Small intestine (tissue), 7 donors: ENCODE measurements around the gene TBC1D16. TPM values are rescaled to one million over a fixed set of nuclear protein-coding genes. Genes with fewer than 3 reads are reported as not detected.

Experiments
- DNase-seq, 2 donors: peaks; one replicate each; pipeline versions ENCODE4 v3.0.0 to v3.0.0-alpha.2; 2013
- FAIRE-seq: peaks from 2 replicates; lab custom pipeline; 2012; peaks lifted over from hg19 to GRCh38; lab: Jason Lieb, UNC
- H3K27ac ChIP-seq, 3 donors: one replicate each; pipeline ENCODE4 v1.5.1; 2013; ENCODE audit warnings: low read length in 2 of 3, mild to moderate bottlenecking in 2 of 3, control low read depth in 1 of 3, inconsistent platforms in 1 of 3, low read depth in 1 of 3, moderate library complexity in 1 of 3
- H3K27me3 ChIP-seq, 3 donors: one replicate each; pipeline ENCODE4 v1.6.1; 2013; ENCODE audit warnings: low read length in 3 of 3, inconsistent platforms in 1 of 3; ENCODE audit not compliant: control insufficient read depth in 3 of 3, insufficient read depth in 3 of 3
- H3K36me3 ChIP-seq, 3 donors: one replicate each; pipeline ENCODE4 v1.6.1; 2013; ENCODE audit warnings: low read length in 3 of 3, inconsistent platforms in 1 of 3, low read depth in 1 of 3, mild to moderate bottlenecking in 1 of 3, moderate library complexity in 1 of 3; ENCODE audit not compliant: control insufficient read depth in 3 of 3, insufficient read depth in 2 of 3
- H3K4me1 ChIP-seq, 3 donors: one replicate each; pipeline ENCODE4 v1.6.1; 2013; ENCODE audit warnings: low read length in 2 of 3, inconsistent platforms in 1 of 3, low read depth in 1 of 3, mild to moderate bottlenecking in 1 of 3, moderate library complexity in 1 of 3; ENCODE audit not compliant: control insufficient read depth in 3 of 3, insufficient read depth in 2 of 3
- H3K4me3 ChIP-seq, 3 donors: one replicate each; pipeline ENCODE4 v1.5.1; 2013; ENCODE audit warnings: low read length in 3 of 3, control low read depth in 1 of 3, inconsistent platforms in 1 of 3, low read depth in 1 of 3, mild to moderate bottlenecking in 1 of 3, moderate library complexity in 1 of 3
- H3K9me3 ChIP-seq, 2 donors: one replicate each; pipeline ENCODE4 v1.6.1; 2013; ENCODE audit warnings: low read depth in 1 of 2, low read length in 1 of 2; ENCODE audit not compliant: control insufficient read depth in 2 of 2, insufficient read depth in 1 of 2
- WGBS, 3 donors: extraction: QIAGEN DNeasy Blood & Tissue Kit; methylation state at CpG; one replicate each; pipeline ENCODE4 v1.1.7; 2013; 5-methylcytosine and 5-hydroxymethylcytosine counted together
- polyA plus RNA-seq, 4 donors: library from polyadenylated mRNA; stranded (reverse) in 3 of 4; unstranded in 1 of 4; fragments of 200-250 nt in 3 of 4; fragments of 120-200 nt in 1 of 4; gene quantifications; one replicate each; pipeline versions ENCODE4 v1.2.1 to v1.2.3, GENCODE V29; 2013
- donor health status: healthy with polysubstance abuse.
- donor health status: control.
- donor health status: control.
- donor health status: Bipolar disorder and iron deficiency.
- donor health status: healthy.

Gene TBC1D16
- polyA plus RNA-seq, 4 donors, result 1.6 to 30.6 (median 15.2) TPM

DNA sequence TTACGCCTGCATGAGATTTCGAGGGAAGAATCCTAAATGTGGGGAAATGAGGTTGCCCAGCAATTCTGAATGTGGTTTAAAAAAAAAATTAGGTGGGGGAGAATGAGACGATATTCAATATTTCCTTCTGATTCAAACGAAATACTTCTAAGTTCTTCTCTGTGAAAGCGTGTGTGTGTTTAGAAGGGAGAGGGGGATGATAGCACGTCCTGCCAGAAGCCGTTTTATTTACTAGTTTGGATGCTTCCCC lies 47.8 kb downstream of the TBC1D16 start:
- FAIRE-seq (no peak), DNase-seq (no peak)
- Histone ChIP-seq H3K4me3 (no peak overlapping the region), H3K36me3 (peaks cover 0 to 36% (median 0%) of the 10 kb centered on the region in 3 donors), H3K27ac (peak overlapping the region; percentile 63 to 92 (median 69)), H3K27me3 (no peaks in the 10 kb centered on the region), H3K4me1 (peaks cover 5 to 85% (median 14%) of the 10 kb centered on the region in 3 donors), H3K9me3 (no peaks in the 10 kb centered on the region)
- WGBS, 3 donors, result 23 to 51% (median 43%) methylated on average over 7 of the region's 7 CpGs

- 67 to 73% (median 67%) methylated on average over 18 of the region's 18 CpGs for WGBS, 3 donors
- H3K4me3 ChIP-seq, result no peak overlapping the region
- peak overlapping the region in 2 of 3 donors; percentile 69 to 92 for H3K27ac ChIP-seq
- no peaks in the 10 kb centered on the region for H3K27me3 ChIP-seq
- H3K36me3 ChIP-seq, result peaks cover 0 to 39% (median 0%) of the 10 kb centered on the region in 3 donors
- H3K9me3 ChIP-seq, result no peaks in the 10 kb centered on the region
- peaks cover 5 to 80% (median 10%) of the 10 kb centered on the region in 3 donors for H3K4me1 ChIP-seq
- FAIRE-seq, result no peak
- no peak for DNase-seq
Observed at GRCh38 chr17:79987187-79987934, 48.3 kb downstream of the TBC1D16 start.

DNA sequence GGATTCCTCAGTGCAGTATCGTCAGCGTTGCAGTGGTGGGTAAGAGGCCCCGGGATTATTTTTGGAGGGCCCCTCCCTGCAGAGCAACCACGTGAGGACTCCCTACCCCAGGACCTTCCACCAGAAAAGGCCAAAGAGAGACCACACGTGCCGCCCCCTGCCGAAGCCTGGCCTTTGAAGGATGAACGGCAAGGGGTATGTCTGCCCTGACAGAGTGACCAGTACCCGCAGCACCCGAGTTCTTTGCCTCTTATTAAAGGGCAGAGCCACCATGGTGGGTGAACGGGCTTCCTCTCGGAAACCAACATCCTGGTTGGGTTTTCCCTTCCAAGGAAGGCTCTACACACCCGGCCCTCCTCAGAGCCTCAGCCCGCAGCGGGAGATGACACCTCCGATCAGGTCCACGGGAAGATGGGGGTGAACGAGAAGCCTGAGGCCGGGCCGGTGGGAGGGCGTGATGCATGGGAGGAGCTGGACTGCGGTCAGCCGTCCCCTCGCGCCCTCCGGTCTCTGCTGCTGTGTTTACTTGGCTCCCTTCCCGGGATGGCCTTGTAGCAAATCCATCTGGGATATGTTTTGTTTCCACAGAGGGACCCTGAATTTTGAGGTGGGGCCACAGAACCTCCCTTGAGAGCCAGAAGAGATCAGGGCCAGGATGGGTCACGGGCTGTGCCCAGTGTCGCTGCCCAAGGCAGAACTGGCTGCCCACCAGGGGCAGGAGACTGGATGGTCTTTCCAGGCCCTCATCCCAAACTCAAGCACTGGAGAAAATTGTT lies 49.1 kb downstream of the TBC1D16 start:
- no peaks in the 10 kb centered on the region for H3K27me3 ChIP-seq
- peaks cover 5 to 74% (median 10%) of the 10 kb centered on the region in 3 donors for H3K4me1 ChIP-seq
- H3K9me3 ChIP-seq, result no peaks in the 10 kb centered on the region
- no peak overlapping the region for H3K4me3 ChIP-seq
- DNase-seq, result peak in 1 of 2 donors; percentile 48
- H3K27ac ChIP-seq, result peak overlapping the region in 2 of 3 donors; percentile 63 to 92
- no peak for FAIRE-seq
- WGBS, 3 donors, result 31 to 46% (median 45%) methylated on average over 29 of the region's 29 CpGs
- H3K36me3 ChIP-seq, result peaks cover 0 to 43% (median 0%) of the 10 kb centered on the region in 3 donors

- Histone ChIP-seq H3K27ac (peak overlapping the region in 1 of 3 donors; percentile 42), H3K4me3 (no peak overlapping the region), H3K36me3 (peaks cover 0 to 47% (median 0%) of the 10 kb centered on the region in 3 donors), H3K4me1 (peaks cover 5 to 69% (median 10%) of the 10 kb centered on the region in 3 donors), H3K9me3 (no peaks in the 10 kb centered on the region), H3K27me3 (no peaks in the 10 kb centered on the region)
- DNase-seq (peak; percentile 53 to 72), FAIRE-seq (no peak)
- 19 to 64% (median 42%) methylated on average over 15 of the region's 15 CpGs for WGBS, 3 donors
Observed at GRCh38 chr17:79985943-79986391, 49.7 kb downstream of the TBC1D16 start.

- Histone ChIP-seq H3K4me1 (peaks cover 5 to 64% (median 10%) of the 10 kb centered on the region in 3 donors), H3K27ac (peak overlapping the region in 1 of 3 donors; percentile 42), H3K4me3 (no peak overlapping the region), H3K36me3 (peaks cover 0 to 47% (median 0%) of the 10 kb centered on the region in 3 donors), H3K9me3 (no peaks in the 10 kb centered on the region), H3K27me3 (no peaks in the 10 kb centered on the region)
- WGBS, 3 donors, result 64 to 86% (median 73%) methylated on average over 17 of the region's 17 CpGs
- FAIRE-seq, result no peak
- DNase-seq, result no peak
Observed at GRCh38 chr17:79985361-79985942, 50.2 kb downstream of the TBC1D16 start.

DNA sequence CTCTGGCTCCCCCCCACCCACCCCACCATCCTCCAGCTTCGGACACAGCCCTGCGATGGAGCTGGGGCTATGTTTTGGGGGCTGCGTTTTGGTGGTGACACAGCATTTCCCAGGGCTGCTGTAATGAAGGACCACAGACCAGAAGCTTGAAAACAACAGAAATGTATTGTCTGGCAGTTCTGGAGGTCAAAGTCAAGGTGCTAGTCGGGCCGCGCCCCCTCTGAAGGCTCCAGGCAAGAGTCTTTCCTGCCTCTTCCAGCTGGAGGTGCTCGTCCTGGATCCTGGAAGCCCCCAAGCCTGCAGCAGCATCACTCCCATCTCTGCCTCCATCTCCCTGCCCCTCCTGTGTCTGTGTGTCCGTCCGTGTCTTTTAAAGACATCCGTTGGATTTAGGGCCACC lies 50.8 kb downstream of the TBC1D16 start:
- peaks cover 5 to 58% (median 10%) of the 10 kb centered on the region in 3 donors for H3K4me1 ChIP-seq
- no peak overlapping the region for H3K4me3 ChIP-seq
- H3K36me3 ChIP-seq, result peaks cover 0 to 53% (median 0%) of the 10 kb centered on the region in 3 donors
- 28 to 57% (median 37%) methylated on average over 10 of the region's 10 CpGs for WGBS, 3 donors
- peak overlapping the region in 1 of 3 donors; percentile 42 for H3K27ac ChIP-seq
- DNase-seq (peak in 1 of 2 donors; percentile 72), FAIRE-seq (no peak)
- H3K9me3 ChIP-seq, result no peaks in the 10 kb centered on the region
- no peaks in the 10 kb centered on the region for H3K27me3 ChIP-seq

GRCh38 chr17:79984045-79984840 lies 51.4 kb downstream of the TBC1D16 start:
- FAIRE-seq, result no peak
- DNase-seq, result no peak
- peaks cover 5 to 51% (median 9%) of the 10 kb centered on the region in 3 donors for H3K4me1 ChIP-seq
- H3K36me3 ChIP-seq, result peaks cover 0 to 56% (median 0%) of the 10 kb centered on the region in 3 donors
- 82 to 88% (median 86%) methylated on average over 5 of the region's 5 CpGs for WGBS, 3 donors
- peak overlapping the region in 1 of 3 donors; percentile 42 for H3K27ac ChIP-seq
- H3K9me3 ChIP-seq, result no peaks in the 10 kb centered on the region
- H3K27me3 ChIP-seq, result no peaks in the 10 kb centered on the region
- no peak overlapping the region for H3K4me3 ChIP-seq
